ENCODE results near the gene RGL4. TPM values are rescaled to one million over a fixed set of nuclear protein-coding genes. Genes with fewer than 3 reads are reported as not detected.
A peak's percentile ranks its signal among the peaks of the same experiment; 100 is the strongest.

Gene RGL4
- total RNA-seq, 4 donors from 2014 or later, result 0.27 TPM; not detected in 3

DNA sequence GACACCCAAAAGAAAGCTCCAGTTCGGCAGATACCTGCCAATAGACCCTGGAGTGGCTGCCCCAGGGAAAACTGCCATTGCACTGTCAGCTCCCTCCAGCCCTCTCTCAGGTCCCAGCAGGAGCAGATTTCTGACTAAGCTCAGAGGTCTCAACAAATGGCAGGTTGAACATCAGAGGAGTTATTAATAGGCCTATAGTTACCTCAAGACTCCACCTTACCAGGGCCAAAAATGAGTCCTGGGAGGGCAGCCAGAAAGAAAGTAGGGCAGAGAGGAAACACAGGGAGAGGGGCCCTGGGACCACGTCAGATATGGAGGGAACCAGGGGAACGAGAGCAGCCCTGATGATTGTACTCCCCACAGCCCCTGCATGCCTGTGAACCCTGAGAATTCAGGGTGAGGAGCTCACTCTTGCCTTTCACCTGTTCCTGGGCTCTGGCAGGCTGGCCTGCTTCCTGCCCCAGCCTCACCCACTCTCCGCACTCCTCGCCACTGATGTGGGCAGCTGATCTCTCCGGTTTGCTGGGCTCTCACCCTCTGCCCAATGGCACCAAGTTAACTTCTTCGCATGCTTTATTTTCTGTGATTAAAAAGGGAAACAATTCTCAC lies 4.3 kb upstream of the RGL4 start:
- Histone ChIP-seq H3K9me3 (no peaks in the 10 kb centered on the region), H3K4me1 (peaks cover 0 to 33% (median 13%) of the 10 kb centered on the region in 3 donors), H3K27me3 (no peaks in the 10 kb centered on the region), H3K27ac (peak overlapping the region in 3 of 4 donors; percentile 12 to 56 (median 49)), H3K36me3 (peaks cover 0 to 44% of the 10 kb centered on the region in 2 donors), H3K4me3 (no peak overlapping the region)
- 39% methylated on average over 4 of the region's 7 CpGs; no CpG with 5 or more reads in 1 of the 2 donors for WGBS, 2 donors (ENCODE audit: low coverage in 1 of 2)
- TF ChIP-seq EP300 (IDR thresholded peaks at IDR 0.05), result no peak
- TF ChIP-seq, protein P1, sequence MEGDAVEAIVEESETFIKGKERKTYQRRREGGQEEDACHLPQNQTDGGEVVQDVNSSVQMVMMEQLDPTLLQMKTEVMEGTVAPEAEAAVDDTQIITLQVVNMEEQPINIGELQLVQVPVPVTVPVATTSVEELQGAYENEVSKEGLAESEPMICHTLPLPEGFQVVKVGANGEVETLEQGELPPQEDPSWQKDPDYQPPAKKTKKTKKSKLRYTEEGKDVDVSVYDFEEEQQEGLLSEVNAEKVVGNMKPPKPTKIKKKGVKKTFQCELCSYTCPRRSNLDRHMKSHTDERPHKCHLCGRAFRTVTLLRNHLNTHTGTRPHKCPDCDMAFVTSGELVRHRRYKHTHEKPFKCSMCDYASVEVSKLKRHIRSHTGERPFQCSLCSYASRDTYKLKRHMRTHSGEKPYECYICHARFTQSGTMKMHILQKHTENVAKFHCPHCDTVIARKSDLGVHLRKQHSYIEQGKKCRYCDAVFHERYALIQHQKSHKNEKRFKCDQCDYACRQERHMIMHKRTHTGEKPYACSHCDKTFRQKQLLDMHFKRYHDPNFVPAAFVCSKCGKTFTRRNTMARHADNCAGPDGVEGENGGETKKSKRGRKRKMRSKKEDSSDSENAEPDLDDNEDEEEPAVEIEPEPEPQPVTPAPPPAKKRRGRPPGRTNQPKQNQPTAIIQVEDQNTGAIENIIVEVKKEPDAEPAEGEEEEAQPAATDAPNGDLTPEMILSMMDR (IDR thresholded peaks at IDR 0.05), result no peak
- TF ChIP-seq POLR2AphosphoS5 (IDR thresholded peaks at IDR 0.05), result no peak
- no peak for TF ChIP-seq POLR2A (IDR thresholded peaks at IDR 0.05)
- ATAC-seq, result no peak

DNA sequence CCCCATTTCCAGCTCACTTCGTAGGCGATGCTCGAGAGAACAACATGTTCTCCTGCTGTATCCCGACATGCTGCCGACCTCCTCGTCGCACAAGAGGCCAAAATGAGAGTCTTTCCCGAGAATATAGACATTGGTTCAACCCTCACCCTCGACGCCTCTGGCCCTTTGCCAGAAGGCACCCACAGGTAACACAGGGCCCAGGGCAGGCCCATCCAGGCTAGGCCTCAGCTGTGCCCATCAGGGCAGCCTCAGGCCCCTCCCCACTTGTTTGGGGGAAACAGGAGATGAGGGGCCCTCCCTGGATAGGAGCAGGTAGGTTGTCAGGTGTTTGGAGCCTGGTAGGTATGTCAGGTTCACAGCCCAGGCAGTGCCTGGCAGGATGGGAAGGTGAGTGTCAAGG lies 2.7 kb upstream of the RGL4 start:
- Histone ChIP-seq H3K27me3 (no peaks in the 10 kb centered on the region), H3K4me3 (no peak overlapping the region), H3K36me3 (peaks cover 0 to 48% of the 10 kb centered on the region in 2 donors), H3K4me1 (peaks cover 0 to 33% (median 13%) of the 10 kb centered on the region in 3 donors), H3K27ac (no peak overlapping the region), H3K9me3 (no peaks in the 10 kb centered on the region)
- WGBS, 2 donors (ENCODE audit: low coverage in 1 of 2), result 100% methylated on average over 2 to 4 of the region's 10 CpGs
- no peak for TF ChIP-seq EP300 (IDR thresholded peaks at IDR 0.05)
- no peak for TF ChIP-seq POLR2A (IDR thresholded peaks at IDR 0.05)
- TF ChIP-seq, protein P1 (IDR thresholded peaks at IDR 0.05), result no peak
- no peak for TF ChIP-seq POLR2AphosphoS5 (IDR thresholded peaks at IDR 0.05)
- ATAC-seq, result no peak

DNA sequence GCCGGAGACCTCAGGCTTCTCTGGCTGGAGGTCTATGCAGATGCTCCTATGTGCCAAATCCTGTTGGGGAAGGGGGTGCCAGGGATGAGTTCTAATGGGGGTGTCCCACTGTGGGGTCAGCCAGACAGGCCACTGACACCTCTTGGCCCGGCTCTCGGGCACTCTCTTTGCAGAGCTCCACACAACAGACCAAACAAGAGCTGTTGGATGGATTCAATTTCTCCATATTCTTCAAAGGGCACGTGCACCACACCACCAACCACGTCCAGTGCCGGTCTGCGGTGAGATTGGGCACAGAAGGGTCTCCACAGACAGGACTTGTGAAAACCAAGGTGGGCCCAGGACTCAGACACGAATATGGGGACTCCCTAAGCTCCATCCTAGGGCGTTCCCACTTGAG lies 2.2 kb upstream of the RGL4 start:
- TF ChIP-seq EP300 (IDR thresholded peaks at IDR 0.05) (no peak), POLR2AphosphoS5 (IDR thresholded peaks at IDR 0.05) (no peak), POLR2A (IDR thresholded peaks at IDR 0.05) (no peak)
- TF ChIP-seq, protein P1 (IDR thresholded peaks at IDR 0.05), result no peak
- Histone ChIP-seq H3K9me3 (no peaks in the 10 kb centered on the region), H3K4me3 (no peak overlapping the region), H3K27ac (no peak overlapping the region), H3K27me3 (no peaks in the 10 kb centered on the region), H3K4me1 (peaks cover 0 to 33% (median 13%) of the 10 kb centered on the region in 3 donors), H3K36me3 (peaks cover 0 to 48% of the 10 kb centered on the region in 2 donors)
- ATAC-seq, result no peak
- WGBS, 2 donors (ENCODE audit: low coverage in 1 of 2), result 100% methylated on average over 1 of the region's 9 CpGs; no CpG with 5 or more reads in 1 of the 2 donors

DNA sequence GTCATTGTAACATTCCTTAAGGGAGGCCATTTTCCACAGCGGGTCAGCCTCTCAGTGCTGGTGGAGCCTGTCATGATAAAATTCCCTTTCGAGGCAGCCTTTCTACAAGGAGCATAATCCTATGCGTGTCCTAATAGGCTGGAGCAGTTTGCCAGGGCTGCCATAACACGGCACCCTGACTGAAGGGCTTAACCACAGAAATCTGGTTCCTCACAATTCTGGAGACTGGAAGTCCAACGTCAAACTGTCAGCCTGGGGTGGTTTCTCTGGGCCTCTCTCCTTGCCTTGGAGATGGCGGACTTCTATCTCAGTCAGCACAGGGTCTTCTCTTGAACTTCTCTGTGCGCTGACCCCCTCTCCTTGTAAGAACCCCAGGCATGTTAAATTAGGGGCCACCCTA lies 1.4 kb upstream of the RGL4 start:
- TF ChIP-seq EP300 (IDR thresholded peaks at IDR 0.05) (no peak), POLR2AphosphoS5 (IDR thresholded peaks at IDR 0.05) (no peak)
- TF ChIP-seq, protein P1 (IDR thresholded peaks at IDR 0.05), result no peak
- H3K4me1 ChIP-seq, result peaks cover 0 to 26% (median 11%) of the 10 kb centered on the region in 3 donors
- no peak overlapping the region for H3K27ac ChIP-seq
- peaks cover 0 to 52% of the 10 kb centered on the region in 2 donors for H3K36me3 ChIP-seq
- 80 to 89% methylated on average over 1 to 7 of the region's 7 CpGs for whole genome bisulfite sequencing, 2 donors (ENCODE audit: low coverage in 1 of 2)
- ATAC-seq, result no peak
- H3K4me3 ChIP-seq, result no peak overlapping the region
- no peaks in the 10 kb centered on the region for H3K27me3 ChIP-seq
- no peaks in the 10 kb centered on the region for H3K9me3 ChIP-seq
